ENCODE data around the gene CT55.

DNA sequence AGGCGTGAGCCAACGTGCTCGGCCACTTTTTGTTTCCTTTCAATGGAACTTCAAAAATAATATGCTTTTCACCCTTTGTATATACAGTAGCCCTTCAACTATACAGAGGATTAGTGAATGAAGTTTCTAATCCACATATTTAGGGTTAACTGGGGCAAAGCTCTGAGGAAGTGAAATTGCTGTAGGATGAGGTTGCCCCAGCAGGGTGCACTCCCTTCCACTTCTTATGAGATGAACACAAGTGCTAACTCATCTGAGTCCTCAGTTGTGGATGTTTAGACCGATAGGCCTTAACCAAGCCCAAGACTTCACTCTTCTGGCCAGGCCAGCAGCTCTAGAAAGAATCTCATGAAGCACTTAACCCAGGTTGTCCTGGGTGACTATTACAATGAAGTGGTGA lies 29.1 kb upstream of the CT55 start:
- no peak for TF ChIP-seq POLR2A (IDR thresholded peaks at IDR 0.05)
- TF ChIP-seq, protein P1, sequence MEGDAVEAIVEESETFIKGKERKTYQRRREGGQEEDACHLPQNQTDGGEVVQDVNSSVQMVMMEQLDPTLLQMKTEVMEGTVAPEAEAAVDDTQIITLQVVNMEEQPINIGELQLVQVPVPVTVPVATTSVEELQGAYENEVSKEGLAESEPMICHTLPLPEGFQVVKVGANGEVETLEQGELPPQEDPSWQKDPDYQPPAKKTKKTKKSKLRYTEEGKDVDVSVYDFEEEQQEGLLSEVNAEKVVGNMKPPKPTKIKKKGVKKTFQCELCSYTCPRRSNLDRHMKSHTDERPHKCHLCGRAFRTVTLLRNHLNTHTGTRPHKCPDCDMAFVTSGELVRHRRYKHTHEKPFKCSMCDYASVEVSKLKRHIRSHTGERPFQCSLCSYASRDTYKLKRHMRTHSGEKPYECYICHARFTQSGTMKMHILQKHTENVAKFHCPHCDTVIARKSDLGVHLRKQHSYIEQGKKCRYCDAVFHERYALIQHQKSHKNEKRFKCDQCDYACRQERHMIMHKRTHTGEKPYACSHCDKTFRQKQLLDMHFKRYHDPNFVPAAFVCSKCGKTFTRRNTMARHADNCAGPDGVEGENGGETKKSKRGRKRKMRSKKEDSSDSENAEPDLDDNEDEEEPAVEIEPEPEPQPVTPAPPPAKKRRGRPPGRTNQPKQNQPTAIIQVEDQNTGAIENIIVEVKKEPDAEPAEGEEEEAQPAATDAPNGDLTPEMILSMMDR (IDR thresholded peaks at IDR 0.05) = no peak

Measured in vagina (tissue), 2 donors.